ENCODE results near the gene MACROD2.
"Not testable (repeated sequence)": the region's sequence is repeated elsewhere in the genome, so short reads cannot be mapped to it uniquely, and the experiment has no call there.

The MACROD2 gene

GRCh38 chr20:14885661-14886060, 890.3 kb downstream of the MACROD2 start:
- DNase-seq = no peak

- no peak for DNase-seq
Observed at GRCh38 chr20:14888134-14888533, 892.8 kb downstream of the MACROD2 start.

DNA sequence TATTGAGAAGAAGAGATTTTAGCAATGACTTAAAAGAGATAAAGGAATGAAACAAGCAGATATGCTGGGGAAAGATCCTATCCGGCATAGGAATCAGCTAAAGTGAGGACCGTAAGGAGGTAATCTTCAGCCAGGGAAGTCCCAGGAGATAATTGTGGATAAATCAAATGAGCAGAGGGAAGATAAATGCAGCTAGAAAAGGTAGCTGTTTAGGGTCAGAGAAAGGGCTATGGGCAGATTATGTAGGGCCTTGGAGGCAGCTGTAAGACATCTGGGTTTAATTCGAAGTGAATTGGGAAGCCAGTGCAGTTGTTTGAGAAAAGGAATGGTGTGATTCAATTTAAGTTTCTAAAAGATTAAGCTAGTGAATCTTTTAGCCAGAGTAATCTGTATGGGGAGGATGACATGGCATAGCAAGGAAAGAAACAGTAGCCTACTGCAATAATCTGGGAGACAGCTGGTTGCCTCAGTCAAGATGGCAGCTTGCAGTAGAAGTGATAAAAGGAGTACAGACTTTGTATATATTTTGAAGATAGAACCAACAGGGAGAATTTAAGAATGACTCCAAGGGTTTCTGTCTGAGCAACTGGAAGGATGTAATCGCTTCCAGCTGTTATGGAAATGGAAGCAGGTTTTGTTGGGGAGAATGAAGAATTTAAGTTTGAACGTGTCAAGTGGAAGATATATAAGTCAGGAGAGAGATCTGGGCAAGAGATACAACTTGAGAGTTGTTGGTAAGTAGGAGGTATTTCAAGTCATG, 894.4 kb downstream of the MACROD2 start:
- DNase-seq = no peak

DNA sequence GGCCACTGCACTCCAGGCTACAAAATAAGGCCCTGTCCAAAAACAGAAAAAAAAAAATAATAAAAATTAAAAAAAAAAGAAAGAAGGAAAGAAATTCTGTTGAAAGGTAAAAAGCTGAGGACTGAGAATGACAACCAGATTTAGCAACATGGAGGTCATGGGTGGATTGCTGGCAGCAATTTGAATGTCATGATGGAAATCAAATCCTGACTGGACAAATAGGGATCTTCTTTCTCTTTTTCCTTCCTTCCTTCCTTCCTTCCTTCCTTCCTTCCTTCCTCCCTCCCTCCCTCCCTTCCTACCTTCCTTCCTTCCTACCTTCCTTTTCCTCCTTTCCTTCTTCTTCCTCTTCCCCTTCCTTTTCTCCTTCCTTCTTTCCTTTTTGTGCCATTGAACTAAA, 895.4 kb downstream of the MACROD2 start:
- no peak for DNase-seq

DNA sequence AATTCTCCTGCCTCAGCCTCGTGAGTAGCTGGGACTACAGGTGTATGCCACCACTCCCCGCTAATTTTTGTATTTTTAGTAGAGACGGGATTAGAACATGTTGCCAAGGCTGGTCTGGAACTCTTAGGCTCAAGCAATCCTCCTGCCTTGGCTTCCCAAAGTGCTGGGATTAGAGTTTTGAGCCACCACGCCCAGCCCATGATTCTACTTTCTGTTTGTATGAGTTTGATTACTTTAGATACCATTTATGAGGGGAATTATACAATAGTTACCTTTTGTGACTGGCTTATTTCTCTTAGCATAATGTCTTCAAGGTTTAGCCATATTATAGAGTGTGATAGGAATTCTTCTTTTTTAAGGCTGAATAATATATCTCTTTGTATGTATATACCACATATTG, 897.5 kb downstream of the MACROD2 start:
- no peak for DNase-seq

- no peak for DNase-seq
Observed at GRCh38 chr20:14896569-14896968, 901.3 kb downstream of the MACROD2 start.

- no peak for DNase-seq
Observed at GRCh38 chr20:14897608-14898007, 902.3 kb downstream of the MACROD2 start.

DNA sequence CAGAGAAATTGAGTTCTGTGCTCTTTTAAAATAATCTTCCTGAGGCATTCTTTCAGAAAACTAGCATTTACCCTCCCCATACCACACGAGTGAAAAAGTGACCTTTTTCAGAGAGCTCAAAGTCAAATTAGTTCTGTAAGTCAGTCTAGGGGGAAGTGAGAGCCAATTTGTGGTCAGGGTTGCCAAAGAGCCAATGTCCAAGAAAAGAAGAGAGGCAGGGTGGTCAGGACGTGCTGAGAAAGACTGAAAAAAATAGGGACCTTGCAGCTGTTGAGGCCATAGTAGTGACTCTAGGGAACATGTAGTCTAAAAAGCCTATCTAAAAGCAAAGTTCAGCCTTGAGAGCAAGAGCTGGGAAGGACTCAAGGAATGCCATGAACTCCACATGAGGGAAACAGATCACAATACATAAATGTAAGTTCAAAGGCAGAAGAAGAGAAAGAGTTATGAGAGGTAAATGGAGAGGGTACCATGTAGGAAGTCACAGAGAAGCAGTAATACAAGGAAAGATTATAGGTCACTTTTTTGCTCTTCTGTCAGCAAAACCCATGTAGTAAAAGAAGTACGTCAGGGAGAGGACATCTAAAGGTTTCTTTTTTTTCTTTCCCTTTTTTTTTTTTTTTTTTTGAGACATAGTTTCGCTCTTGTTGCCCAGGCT, 907.2 kb downstream of the MACROD2 start:
- no peak for DNase-seq

DNA sequence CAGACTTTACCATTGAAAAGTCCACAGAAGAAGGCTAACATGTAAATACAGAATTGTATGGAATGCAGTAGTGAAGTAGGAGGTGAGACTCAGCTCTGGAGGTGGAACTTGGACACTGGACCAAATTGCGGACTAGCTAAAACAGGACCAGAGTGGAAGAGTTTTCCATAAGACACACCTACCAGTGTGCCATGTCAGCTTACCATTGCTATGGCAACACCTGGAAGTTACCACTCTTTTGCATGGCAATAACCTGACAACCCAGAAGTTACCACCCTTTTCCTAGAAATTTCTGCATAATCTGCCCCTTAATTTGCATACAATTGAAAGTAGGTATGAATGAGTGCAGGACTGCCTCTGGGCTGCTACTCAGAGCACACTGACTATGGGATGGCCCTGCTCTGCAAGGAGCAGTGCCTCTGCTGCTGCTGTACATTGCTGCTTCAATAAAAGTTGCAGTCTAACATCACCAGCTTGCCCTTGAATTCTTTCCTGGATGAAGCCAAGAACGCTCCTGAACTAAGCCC, 911.7 kb downstream of the MACROD2 start:
- DNase-seq = no peak

- no peak for DNase-seq
Observed at GRCh38 chr20:14910126-14910525, 914.8 kb downstream of the MACROD2 start.

DNA sequence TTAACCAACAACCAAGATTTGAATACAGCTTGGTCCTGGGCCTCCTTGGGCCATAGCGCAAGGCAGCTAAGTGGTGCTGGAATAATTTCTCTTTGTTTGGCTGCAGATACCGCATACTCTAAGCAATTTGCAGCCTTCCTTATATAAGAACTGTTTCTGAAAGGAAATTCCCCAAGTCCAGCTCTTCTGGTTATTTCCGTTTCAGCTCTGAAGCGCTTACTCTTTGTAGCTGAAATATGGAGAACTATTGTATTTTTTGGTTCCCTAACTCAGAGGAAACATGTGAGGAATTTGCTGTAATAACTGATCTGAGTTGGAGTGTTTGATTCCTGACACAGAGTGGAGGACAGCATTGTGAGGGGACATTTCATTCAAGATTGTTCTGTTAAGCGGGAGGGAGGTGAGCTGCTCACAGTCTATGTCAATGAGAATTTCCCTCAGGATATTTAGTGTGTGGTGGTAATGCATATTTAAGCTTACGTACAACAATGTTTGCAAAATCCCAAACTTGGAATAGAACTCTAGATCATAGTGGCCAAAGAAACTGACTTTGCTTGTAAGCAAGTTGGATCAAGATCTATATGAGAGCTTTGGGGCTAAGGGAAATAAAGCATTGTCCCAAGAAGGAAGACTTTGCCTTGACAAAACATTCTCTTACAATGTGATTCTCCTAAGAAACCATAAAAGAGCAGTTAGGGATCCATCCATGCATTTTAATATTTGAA, 918.7 kb downstream of the MACROD2 start:
- no peak for DNase-seq

DNA sequence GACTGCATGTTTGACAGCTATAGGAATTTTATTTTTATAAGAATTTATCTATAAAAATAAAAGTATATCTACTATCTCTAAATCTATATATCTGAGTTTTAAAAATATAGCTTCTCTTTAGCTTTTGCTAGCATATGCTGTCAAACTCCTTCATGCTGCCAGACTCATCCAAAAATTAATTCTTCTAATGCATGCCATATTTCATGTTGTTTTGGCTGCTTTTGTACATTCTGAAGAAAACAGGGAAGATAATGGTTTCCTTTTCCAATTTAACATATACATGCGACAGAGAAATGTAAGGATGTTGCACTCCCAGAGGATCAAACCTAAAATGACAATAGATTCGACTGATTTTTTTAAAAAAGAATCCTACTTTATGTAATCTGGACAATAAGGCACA, 919.3 kb downstream of the MACROD2 start:
- DNase-seq = no peak

DNA sequence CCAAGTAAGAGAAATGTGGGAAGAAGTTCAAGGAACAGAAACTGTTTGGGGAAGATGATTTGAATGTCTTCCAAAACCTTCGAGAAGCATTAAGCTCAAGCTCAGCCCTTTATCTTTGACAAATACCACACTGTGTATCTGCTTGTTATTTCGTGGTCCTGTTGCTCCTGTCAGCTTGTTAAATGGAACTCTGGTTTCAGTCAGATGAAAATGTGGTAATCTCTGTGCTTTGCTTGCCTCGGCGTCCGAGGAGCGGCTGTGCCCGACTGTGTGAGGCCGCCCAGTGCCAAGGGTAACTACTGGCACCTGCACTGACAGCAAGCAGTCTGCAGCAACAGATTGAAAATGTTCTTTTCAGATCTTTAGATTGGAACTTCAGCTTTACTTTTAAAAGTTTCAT, 920.0 kb downstream of the MACROD2 start:
- DNase-seq = no peak

DNA sequence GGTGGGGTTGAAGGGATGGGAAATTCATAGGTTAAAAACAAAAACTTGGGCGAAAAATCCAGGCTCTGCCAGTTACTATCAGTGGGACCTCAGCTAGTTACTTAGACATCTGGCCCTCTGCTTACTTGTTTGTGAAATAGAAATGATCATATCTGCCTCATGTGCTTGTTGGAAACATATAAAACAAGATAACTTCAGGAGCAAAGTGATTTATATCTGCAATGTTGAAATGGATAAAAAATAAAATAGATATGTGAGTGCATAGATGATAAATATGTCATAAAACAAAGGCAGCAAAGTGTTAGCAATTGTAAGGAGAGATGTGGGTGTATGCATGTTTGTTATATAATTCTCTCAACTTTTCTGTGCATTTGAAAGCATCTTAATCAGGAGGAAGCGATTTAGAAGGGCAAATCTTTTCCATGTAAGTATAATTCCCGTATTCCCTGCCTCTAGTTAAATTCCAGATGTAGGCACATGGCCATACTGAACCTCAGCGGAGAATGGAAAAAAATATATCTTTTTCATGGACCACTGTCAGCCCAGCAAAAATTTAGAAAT, 921.1 kb downstream of the MACROD2 start:
- DNase-seq = no peak

- DNase-seq = no peak
Observed at GRCh38 chr20:14918281-14918680, 923.0 kb downstream of the MACROD2 start.

DNA sequence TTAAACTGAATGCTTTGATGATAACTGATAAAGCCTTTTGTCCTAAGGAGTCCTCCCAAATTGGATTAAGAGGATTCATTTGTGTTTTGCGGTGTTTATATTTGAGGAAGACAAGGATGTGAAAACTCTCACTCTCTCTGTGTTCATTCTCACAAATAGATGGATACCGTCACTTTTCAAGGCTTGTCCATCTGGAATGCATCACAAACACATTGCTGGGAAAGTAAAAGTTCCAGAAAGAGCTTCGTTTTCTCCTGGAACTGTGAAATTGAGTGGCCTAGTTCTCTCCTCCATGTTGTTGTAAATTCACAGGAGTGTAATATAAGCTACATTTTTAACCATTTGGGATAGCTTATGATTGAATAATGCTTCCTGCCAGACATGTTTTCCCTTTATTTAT, 923.7 kb downstream of the MACROD2 start:
- DNase-seq = no peak

- DNase-seq = no peak
Observed at GRCh38 chr20:14919501-14920081, 924.3 kb downstream of the MACROD2 start.

DNA sequence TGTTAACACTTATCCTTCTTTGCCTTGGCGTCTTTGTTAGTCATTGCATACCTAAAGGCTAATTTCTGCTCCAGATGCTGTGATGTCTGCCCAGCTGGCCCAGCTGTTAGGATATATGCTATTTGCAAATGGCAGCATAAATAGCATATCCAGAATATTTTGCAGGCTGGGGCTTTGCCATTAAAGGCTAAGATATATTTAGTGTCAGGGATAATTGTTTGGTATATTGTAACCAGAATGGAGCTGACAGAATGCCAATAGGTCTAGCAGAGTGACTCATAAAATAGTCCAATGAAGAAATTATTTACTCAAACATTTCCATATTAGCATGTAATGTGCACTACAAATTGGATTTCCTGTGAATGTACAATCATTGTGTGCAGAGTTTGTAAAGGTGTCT, 926.2 kb downstream of the MACROD2 start:
- no peak for DNase-seq

DNA sequence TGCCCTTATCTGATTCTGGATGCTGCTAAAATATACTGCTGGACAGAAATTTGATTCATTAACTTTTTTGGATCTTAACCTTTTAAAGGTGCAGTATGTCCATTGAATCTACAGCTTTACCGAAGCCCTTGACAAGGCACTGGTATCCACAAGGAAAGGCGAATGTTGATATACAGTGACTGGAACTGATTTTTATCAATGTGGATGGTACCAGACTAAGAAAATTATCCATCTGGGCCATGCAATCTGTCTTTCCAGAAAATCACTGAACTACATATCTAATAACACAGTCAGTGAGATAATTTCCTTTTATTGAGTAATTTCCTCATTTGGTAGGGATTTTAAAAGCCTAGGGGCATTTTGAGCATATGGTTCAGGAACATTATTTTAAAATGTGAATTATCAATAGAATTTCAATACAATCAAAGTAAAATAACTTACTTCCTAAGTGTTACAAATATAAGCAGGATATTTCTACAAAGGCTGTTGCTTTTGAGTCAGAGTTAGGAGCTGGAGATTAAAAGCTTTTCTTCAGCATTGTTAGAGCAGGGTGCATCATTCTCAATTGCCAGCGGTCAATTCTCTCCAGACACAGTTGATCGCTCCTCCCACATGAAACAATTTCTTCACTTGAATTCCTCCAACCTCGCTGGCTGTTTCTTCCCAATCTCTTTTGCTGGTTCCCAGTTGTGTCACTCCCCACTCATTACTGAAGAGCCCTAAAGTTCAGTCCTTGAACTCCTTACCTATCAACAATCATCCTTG, 927.4 kb downstream of the MACROD2 start:
- DNase-seq = no peak

GRCh38 chr20:14924433-14924832, 929.1 kb downstream of the MACROD2 start:
- no peak for DNase-seq

DNA sequence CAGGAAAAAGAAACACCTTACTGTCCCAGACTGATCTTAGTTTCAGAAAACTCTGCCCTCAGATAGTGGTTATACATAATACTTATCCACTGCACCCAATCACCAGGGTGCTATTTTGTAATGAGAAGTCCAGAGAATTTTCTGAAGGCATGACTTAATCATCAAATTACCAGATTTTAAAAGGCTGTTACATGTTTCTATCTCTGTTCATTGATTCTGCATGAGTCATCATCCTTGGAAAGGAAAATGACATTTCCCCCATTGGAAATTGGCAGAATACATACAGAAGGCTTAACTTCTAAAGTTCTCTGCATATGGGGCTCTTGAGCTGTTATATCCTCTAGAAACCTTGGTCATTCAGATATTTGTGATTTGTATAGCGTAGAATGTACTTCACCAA, 930.0 kb downstream of the MACROD2 start:
- no peak for DNase-seq

DNA sequence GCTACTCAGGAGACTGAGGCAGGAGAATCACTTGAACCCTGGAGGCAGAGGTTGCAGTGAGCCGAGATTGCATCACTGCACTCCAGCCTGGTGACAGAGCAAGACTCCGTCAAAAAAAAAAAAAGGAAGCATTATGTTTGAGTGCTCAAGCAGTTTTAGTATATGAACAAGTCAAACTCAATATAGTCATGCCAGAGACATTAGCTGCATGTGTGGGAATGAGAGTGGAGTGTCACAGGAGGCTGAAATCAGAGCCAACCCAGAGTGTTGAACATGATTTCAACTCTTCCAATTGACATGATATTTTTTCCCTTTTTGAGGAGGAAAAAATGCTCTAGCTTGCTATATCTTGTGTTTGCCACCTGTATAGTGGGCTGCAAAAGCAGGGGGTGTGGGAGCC, 931.1 kb downstream of the MACROD2 start:
- not testable (repeated sequence) for DNase-seq

Data from T-helper 1 cell (primary cell).